GM12878 (cell line): ENCODE results near the gene CCNL1. TPM values are rescaled to one million over a fixed set of nuclear protein-coding genes. Genes with fewer than 3 reads are reported as not detected.

Experiments
- ATAC-seq: fragments of 200-7000 bp; cut with Tn5 transposase; 3 replicates; pipeline ENCODE4 v1.9.1; 2020; ENCODE audit warnings: mild to moderate bottlenecking, moderate library complexity
- BruUV-seq: library from RNA; stranded (reverse); fragments of 400-500 nt; replicated peaks from 2 replicates; lab custom pipeline; 2021; lab: Mats Ljungman, UMichigan
- CTCF ChIA-PET: fragments of 300-600 bp; sonication (Branson Sonifier 250); formaldehyde crosslinking; extraction: SDS; loops from one replicate; lab custom pipeline; 2021; ENCODE audit warnings: inconsistent platforms; lab: Yijun Ruan, JAX
- POLR2A ChIA-PET: fragments of 350-600 bp; formaldehyde crosslinking; extraction: SDS; loops from one replicate; lab custom pipeline; 2021; ENCODE audit warnings: inconsistent platforms; lab: Charles Lee
- RAD21 ChIA-PET: fragments of 300-600 bp; sonication (Branson Sonifier 250); formaldehyde crosslinking; loops from one replicate; lab custom pipeline; 2023; ENCODE audit warnings: antibody characterized with exemption; ENCODE audit not compliant: unreplicated experiment; lab: Charles Lee
- SMC1A ChIA-PET: fragments of 300-600 bp; sonication (Branson Sonifier 250); formaldehyde crosslinking; loops from one replicate; lab custom pipeline; 2023; ENCODE audit not compliant: unreplicated experiment, uncharacterized antibody; lab: Charles Lee
- DNase-seq: peaks from one replicate; pipeline ENCODE4 v3.0.0-alpha.2; 2011; ENCODE audit warnings: low read depth, low spot score
- FAIRE-seq: peaks from 3 replicates; lab custom pipeline; 2011; peaks lifted over from hg19 to GRCh38; lab: Jason Lieb, UNC
- H2AFZ ChIP-seq: 2 replicates; pipeline ENCODE4 v1.6.0; 2011; ENCODE audit warnings: low read depth, low read length, control low read depth; ENCODE audit not compliant: control insufficient read depth
- H3K27ac ChIP-seq: 2 replicates; pipeline ENCODE4 v1.5.1; 2011; ENCODE audit warnings: control low read depth; ENCODE audit not compliant: control insufficient read depth, insufficient read depth
- H3K27me3 ChIP-seq, 2 experiments: replicated peaks in 1 of 2; 2 replicates each; pipeline versions ENCODE4 v1.6.0 to v1.6.1; 2011; ENCODE audit warnings: low read length in 1 of 2; ENCODE audit not compliant: control insufficient read depth in 2 of 2, insufficient read depth in 2 of 2
- H3K36me3 ChIP-seq, 2 experiments: 2 replicates each; pipeline ENCODE4 v1.5.1; 2011; ENCODE audit warnings: low read length in 1 of 2; ENCODE audit not compliant: control insufficient read depth in 2 of 2, insufficient read depth in 2 of 2
- H3K4me1 ChIP-seq: 2 replicates; pipeline ENCODE4 v1.6.1; 2011; ENCODE audit warnings: mild to moderate bottlenecking, low read length, moderate library complexity, mixed read lengths; ENCODE audit not compliant: control insufficient read depth, insufficient read depth
- H3K4me2 ChIP-seq: 2 replicates; pipeline ENCODE4 v1.6.0; 2011; ENCODE audit warnings: control low read depth; ENCODE audit not compliant: control insufficient read depth, insufficient read depth
- H3K4me3 ChIP-seq: fragments of 200-600 bp; sonication (generic); 2 replicates; pipeline ENCODE4 v1.5.1; 2016
- H3K79me2 ChIP-seq: 2 replicates; pipeline ENCODE4 v1.6.0; 2011; ENCODE audit warnings: low read length; ENCODE audit not compliant: control insufficient read depth, insufficient read depth
- H3K9ac ChIP-seq: 2 replicates; pipeline ENCODE4 v1.8.0; 2011; ENCODE audit warnings: low read length, control low read depth, mixed read lengths; ENCODE audit not compliant: control insufficient read depth, insufficient read depth
- H3K9me3 ChIP-seq: replicated peaks from 3 replicates; pipeline ENCODE4 v1.5.1; 2011; ENCODE audit warnings: mild to moderate bottlenecking, low read length; ENCODE audit not compliant: control insufficient read depth, insufficient read depth
- H4K20me1 ChIP-seq: 2 replicates; pipeline ENCODE4 v1.6.0; 2011; ENCODE audit not compliant: control insufficient read depth, insufficient read depth
- CTCF ChIP-seq, 3 experiments: IDR thresholded peaks in 2 of 3; conservative IDR thresholded peaks in 1 of 3; 2 replicates each; pipeline ENCODE4 v1.5.1; 2011; ENCODE audit warnings: low read depth in 3 of 3, low read length in 3 of 3, mild to moderate bottlenecking in 3 of 3, control low read depth in 2 of 3, moderate library complexity in 2 of 3, inconsistent platforms in 1 of 3, mixed read lengths in 1 of 3; ENCODE audit not compliant: control insufficient read depth in 2 of 3, insufficient read depth in 1 of 3; ENCODE audit errors: extremely low read depth in 1 of 3
- EGR1 ChIP-seq, 2 experiments: IDR thresholded peaks; 1 replicate in 1 of 2; 2 replicates in 1 of 2; pipeline ENCODE4 v1.6.1; 2011 to 2012; ENCODE audit warnings: low read depth in 2 of 2, low read length in 2 of 2, borderline replicate concordance in 1 of 2, mild to moderate bottlenecking in 1 of 2, moderate library complexity in 1 of 2
- ESRRA ChIP-seq: IDR thresholded peaks from 2 replicates; pipeline ENCODE4 v1.6.1; 2012; ENCODE audit warnings: mild to moderate bottlenecking, low read length, improper control_type of control experiment
- FOXM1 ChIP-seq: IDR thresholded peaks from 2 replicates; pipeline ENCODE4 v1.6.1; 2012; ENCODE audit warnings: low read depth, mild to moderate bottlenecking, inconsistent platforms, low read length, moderate library complexity
- HDAC2 ChIP-seq: fragments of 200-600 bp; sonication (generic); IDR thresholded peaks from 2 replicates; pipeline ENCODE4 v1.6.1; 2017
- KDM1A ChIP-seq: fragments of 200-600 bp; sonication (generic); IDR thresholded peaks from 2 replicates; pipeline ENCODE4 v1.6.1; 2016; ENCODE audit warnings: borderline replicate concordance
- SREBF2 ChIP-seq: IDR thresholded peaks from 2 replicates; pipeline ENCODE4 v1.6.1; 2012; ENCODE audit warnings: mild to moderate bottlenecking, low read length
- TAF1 ChIP-seq: IDR thresholded peaks from 2 replicates; pipeline ENCODE4 v1.6.1; 2011; ENCODE audit warnings: mild to moderate bottlenecking, low read depth, low read length, borderline replicate concordance
- ZNF24 ChIP-seq: fragments of 450-650 bp; IDR thresholded peaks from 2 replicates; pipeline ENCODE4 v1.6.1; 2017; ENCODE audit warnings: antibody characterized with exemption, mild to moderate bottlenecking
- ZNF384 ChIP-seq: IDR thresholded peaks from 2 replicates; pipeline ENCODE4 v1.6.1; 2012; ENCODE audit warnings: low read depth, mild to moderate bottlenecking, low read length, improper control_type of control experiment, borderline replicate concordance
- ZNF592 ChIP-seq: fragments of 450-650 bp; IDR thresholded peaks from 2 replicates; pipeline ENCODE4 v1.6.1; 2017; ENCODE audit warnings: mild to moderate bottlenecking, moderate library complexity
- ZSCAN29 ChIP-seq: fragments of 450-650 bp; IDR thresholded peaks from 2 replicates; pipeline ENCODE4 v1.6.1; 2017; ENCODE audit warnings: mild to moderate bottlenecking, moderate library complexity
- WGBS: methylation state at CpG from one replicate; pipeline ENCODE4 v1.1.6; 2016; ENCODE audit warnings: low lambda C conversion rate; ENCODE audit not compliant: insufficient replicate concordance, insufficient coverage; ENCODE audit errors: missing lambda C conversion rate; 5-methylcytosine and 5-hydroxymethylcytosine counted together
- in situ Hi-C: fragments of 300-500 bp; cut with MboI; formaldehyde crosslinking; loops from 9 replicates; pipeline ENCODE4 v1.14.3; 2018; ENCODE audit warnings: mixed read lengths
- intact Hi-C: fragments of 100-400 bp; cut with micrococcal nuclease; formaldehyde crosslinking; loops from one replicate; pipeline ENCODE4 v1.14.2; 2022; ENCODE audit not compliant: unreplicated experiment
- polyA plus RNA-seq, 11 experiments: library from polyadenylated mRNA; depleted of rRNA in 4 of 11; unstranded in 6 of 11; stranded (reverse) in 5 of 11; fragments of >200 nt; fragmentation: Nextera tagmentation in 4 of 11; fragmentation: Illumina TruSeq in 1 of 11; extraction: Ambion mirVana in 4 of 11; extraction: Trizol in 1 of 11; gene quantifications; 1 replicate in 1 of 11; 2 replicates in 10 of 11; pipeline versions ENCODE4 v1.2.1 to v1.2.3, GENCODE V29; 2011 to 2016; ENCODE audit warnings: inconsistent platforms in 2 of 11, missing spikeins in 2 of 11, low read depth in 1 of 11
- total RNA-seq, 4 experiments: library from RNA; depleted of rRNA in 3 of 4; stranded (reverse); fragments of >200 nt in 3 of 4; fragmentation: Illumina TruSeq in 1 of 4; extraction: Trizol in 1 of 4; gene quantifications; 2 replicates each; pipeline versions ENCODE4 v1.2.1 to v1.2.3, GENCODE V29; 2013 to 2021
- TF ChIP-seq, protein P1 (sequence below): fragments of 150-350 bp; IDR thresholded peaks from 2 replicates; pipeline ENCODE4 v1.6.1; 2016; ENCODE audit warnings: low read depth, low read length
- TF ChIP-seq, protein P2 (sequence below): IDR thresholded peaks from 2 replicates; pipeline ENCODE4 v1.6.1; 2011; ENCODE audit warnings: low read depth, mild to moderate bottlenecking, low read length, moderate library complexity, borderline replicate concordance; ENCODE audit errors: extremely low read depth

CCNL1 gene
- total and polyA plus RNA-seq, 10 of the 15 experiments (the other 5 are each of a cell fraction or from before 2014, with no cell fraction given): 22.2 to 174 (median 115) TPM

DNA sequence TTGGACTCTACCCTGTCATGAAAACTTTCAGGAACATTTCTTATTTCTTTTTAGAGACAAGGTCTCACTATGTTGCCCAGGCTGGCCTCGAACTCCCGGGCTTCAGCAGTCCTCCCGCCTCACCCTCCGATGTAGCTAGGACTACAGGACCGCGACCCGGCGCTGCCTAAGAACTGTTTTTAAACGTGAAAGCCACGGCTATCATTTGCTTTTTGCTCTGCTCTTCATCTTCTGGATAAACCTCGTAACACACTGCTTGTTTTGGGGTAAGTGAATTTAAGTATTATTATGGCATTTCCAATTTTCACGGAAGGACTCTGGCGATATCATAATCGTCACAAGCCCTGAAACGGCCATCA is 14.3 kb upstream of the CCNL1 start:
- peak overlapping the region; percentile 95 for H3K27ac ChIP-seq
- H3K4me2 ChIP-seq: peak overlapping the region; percentile 89
- TF ChIP-seq KDM1A (no peak), HDAC2 (no peak), ZSCAN29 (no peak), ZNF592 (no peak), TAF1 (no peak), SREBF2 (no peak), FOXM1 (no peak), ESRRA (no peak), ZNF24 (no peak), CTCF (IDR thresholded peaks at IDR 0.05 in 2 of 3, conservative IDR thresholded peaks at IDR 0.05 in 1 of 3; ENCODE audit: control insufficient read depth in 2 of 3, extremely low read depth in 1 of 3, insufficient read depth in 1 of 3, low read depth in 3 of 3, low read length in 3 of 3) (no peak), EGR1 (IDR thresholded peaks at IDR 0.05; ENCODE audit: borderline replicate concordance in 1 of 2, low read depth in 2 of 2, low read length in 2 of 2) (no peak), ZNF384 (no peak)
- TF ChIP-seq, protein P1, sequence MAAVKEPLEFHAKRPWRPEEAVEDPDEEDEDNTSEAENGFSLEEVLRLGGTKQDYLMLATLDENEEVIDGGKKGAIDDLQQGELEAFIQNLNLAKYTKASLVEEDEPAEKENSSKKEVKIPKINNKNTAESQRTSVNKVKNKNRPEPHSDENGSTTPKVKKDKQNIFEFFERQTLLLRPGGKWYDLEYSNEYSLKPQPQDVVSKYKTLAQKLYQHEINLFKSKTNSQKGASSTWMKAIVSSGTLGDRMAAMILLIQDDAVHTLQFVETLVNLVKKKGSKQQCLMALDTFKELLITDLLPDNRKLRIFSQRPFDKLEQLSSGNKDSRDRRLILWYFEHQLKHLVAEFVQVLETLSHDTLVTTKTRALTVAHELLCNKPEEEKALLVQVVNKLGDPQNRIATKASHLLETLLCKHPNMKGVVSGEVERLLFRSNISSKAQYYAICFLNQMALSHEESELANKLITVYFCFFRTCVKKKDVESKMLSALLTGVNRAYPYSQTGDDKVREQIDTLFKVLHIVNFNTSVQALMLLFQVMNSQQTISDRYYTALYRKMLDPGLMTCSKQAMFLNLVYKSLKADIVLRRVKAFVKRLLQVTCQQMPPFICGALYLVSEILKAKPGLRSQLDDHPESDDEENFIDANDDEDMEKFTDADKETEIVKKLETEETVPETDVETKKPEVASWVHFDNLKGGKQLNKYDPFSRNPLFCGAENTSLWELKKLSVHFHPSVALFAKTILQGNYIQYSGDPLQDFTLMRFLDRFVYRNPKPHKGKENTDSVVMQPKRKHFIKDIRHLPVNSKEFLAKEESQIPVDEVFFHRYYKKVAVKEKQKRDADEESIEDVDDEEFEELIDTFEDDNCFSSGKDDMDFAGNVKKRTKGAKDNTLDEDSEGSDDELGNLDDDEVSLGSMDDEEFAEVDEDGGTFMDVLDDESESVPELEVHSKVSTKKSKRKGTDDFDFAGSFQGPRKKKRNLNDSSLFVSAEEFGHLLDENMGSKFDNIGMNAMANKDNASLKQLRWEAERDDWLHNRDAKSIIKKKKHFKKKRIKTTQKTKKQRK: no peak
- TF ChIP-seq, protein P2, sequence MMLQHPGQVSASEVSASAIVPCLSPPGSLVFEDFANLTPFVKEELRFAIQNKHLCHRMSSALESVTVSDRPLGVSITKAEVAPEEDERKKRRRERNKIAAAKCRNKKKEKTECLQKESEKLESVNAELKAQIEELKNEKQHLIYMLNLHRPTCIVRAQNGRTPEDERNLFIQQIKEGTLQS: no peak
- peak overlapping the region; percentile 82 for H3K9ac ChIP-seq
- ChIA-PET POLR2A (interaction anchor here (1.0 to 4.3 kb wide), 5 partner anchors 8 to 619 kb away, joined by 3 to 147 read pairs (median 13); partner anchors contain the start of genes CCNL1 and SSR3), CTCF (interaction anchor here (0.8 to 8.1 kb wide), 10 partner anchors 13 to 354 kb away, joined by 3 to 104 read pairs (median 4); partner anchors contain the start of gene CCNL1), RAD21 (interaction anchor here (1.4 to 3.6 kb wide), 8 partner anchors 9 to 85 kb away, joined by 3 to 81 read pairs (median 8); partner anchors contain the start of gene CCNL1), SMC1A (interaction anchor here (1.0 to 6.7 kb wide), 6 partner anchors 9 to 489 kb away, joined by 3 to 118 read pairs (median 8); partner anchors contain the start of gene CCNL1)
- TSS peak; percentile 100 for BruUV-seq
- DNase-seq (no peak), ATAC-seq (peak; percentile 19), FAIRE-seq (peak; percentile 62)
- no peaks in the 10 kb centered on the region for H3K36me3 ChIP-seq
- WGBS: 1% methylated on average over 15 of the region's 15 CpGs
- H2AFZ ChIP-seq: peak overlapping the region; percentile 86
- H4K20me1 ChIP-seq: no peaks in the 10 kb centered on the region
- peaks cover 4% of the 10 kb centered on the region; the same call in 1 of the 2 replicates for H3K4me1 ChIP-seq
- in situ Hi-C loops (no loop called here), intact Hi-C loops (no loop called here)
- H3K27me3 ChIP-seq: no peaks in the 10 kb centered on the region
- H3K9me3 ChIP-seq: no peaks in the 10 kb centered on the region; the same call in 1 of the 3 replicates
- H3K4me3 ChIP-seq: peak overlapping the region; percentile 72
- peaks cover 24% of the 10 kb centered on the region for H3K79me2 ChIP-seq
